Progenitor cell of endocrine pancreas (in vitro differentiated cells): Measurements from ENCODE around the gene PLA2R1. TPM values are rescaled to one million over a fixed set of nuclear protein-coding genes. Genes with fewer than 3 reads are reported as not detected.

ENCODE experiments used
- DNase-seq: peaks from one replicate; pipeline ENCODE4 v3.0.0; 2021; ENCODE audit warnings: low spot score; ENCODE audit not compliant: unreplicated experiment
- H3K27ac Mint-ChIP-seq: 2 replicates; pipeline ENCODE4 v1.8.0; 2021; ENCODE audit warnings: mild to moderate bottlenecking, moderate library complexity, mixed read lengths
- H3K27me3 Mint-ChIP-seq: 2 replicates; pipeline ENCODE4 v1.8.0; 2021; ENCODE audit warnings: mixed read lengths
- H3K36me3 Mint-ChIP-seq: 2 replicates; pipeline ENCODE4 v1.8.0; 2022; ENCODE audit warnings: mixed read lengths; ENCODE audit not compliant: insufficient read depth
- H3K4me1 Mint-ChIP-seq: 2 replicates; pipeline ENCODE4 v1.8.0; 2021; ENCODE audit warnings: low read depth, mixed read lengths
- H3K4me3 Mint-ChIP-seq: 2 replicates; pipeline ENCODE4 v1.8.0; 2021; ENCODE audit warnings: low read depth, mild to moderate bottlenecking, moderate library complexity, mixed read lengths
- H3K9me3 Mint-ChIP-seq: 2 replicates; pipeline ENCODE4 v1.8.0; 2021; ENCODE audit warnings: low read depth, mixed read lengths
- total RNA-seq: library from RNA; stranded (reverse); gene quantifications from 2 replicates; pipeline ENCODE4 v1.2.1, GENCODE V29; 2021
- TF ChIP-seq, protein P1 (sequence below): fragments of 200-600 bp; sonication (generic); IDR thresholded peaks from one replicate; pipeline ENCODE4 v1.5.0; 2021; ENCODE audit warnings: antibody characterized with exemption, mild to moderate bottlenecking; ENCODE audit not compliant: unreplicated experiment

Gene PLA2R1
- total RNA-seq, 1 donor from 2014 or later, result 1.3 TPM

DNA sequence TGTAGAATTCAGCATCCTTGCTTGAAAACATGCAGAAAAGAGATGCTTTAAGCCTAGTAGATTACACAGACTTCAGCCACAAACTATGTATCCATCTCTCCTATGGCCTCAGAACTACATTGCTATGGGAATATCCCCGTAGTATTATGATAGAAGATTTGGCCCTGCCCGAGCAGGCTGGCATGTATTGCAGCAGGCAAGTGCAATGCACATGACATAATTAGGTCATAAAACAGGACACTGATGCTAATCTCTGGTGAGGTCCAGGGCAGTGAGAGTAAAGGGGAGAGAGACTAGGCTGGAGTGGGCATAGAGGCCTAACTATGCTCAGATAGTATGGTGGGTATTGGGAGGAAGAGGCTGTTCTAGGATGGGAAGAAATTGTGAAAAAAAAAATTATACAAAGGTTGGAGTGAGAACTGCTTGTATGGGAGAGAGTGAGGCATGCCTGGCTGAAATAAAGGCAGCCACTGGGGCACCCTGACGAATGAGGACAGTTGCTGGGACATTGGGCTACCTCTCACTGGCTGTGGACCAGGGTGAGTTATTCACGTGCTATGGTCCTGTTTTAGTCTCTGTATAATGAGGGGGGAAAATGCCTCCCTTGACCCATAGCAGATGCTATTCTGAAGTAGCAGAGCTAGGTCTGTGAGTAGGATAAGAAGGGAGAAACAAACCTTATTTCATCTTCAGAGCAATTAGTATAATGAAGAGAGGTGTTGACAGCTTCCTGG, 1.6 kb upstream of the PLA2R1 start:
- Mint-ChIP-seq H3K27ac (no peak overlapping the region), H3K4me1 (peaks cover 5% of the 10 kb centered on the region), H3K4me3 (no peak overlapping the region), H3K9me3 (peaks cover 8% of the 10 kb centered on the region), H3K27me3 (peaks cover 32% of the 10 kb centered on the region), H3K36me3 (peaks cover 4% of the 10 kb centered on the region)
- TF ChIP-seq, protein P1, sequence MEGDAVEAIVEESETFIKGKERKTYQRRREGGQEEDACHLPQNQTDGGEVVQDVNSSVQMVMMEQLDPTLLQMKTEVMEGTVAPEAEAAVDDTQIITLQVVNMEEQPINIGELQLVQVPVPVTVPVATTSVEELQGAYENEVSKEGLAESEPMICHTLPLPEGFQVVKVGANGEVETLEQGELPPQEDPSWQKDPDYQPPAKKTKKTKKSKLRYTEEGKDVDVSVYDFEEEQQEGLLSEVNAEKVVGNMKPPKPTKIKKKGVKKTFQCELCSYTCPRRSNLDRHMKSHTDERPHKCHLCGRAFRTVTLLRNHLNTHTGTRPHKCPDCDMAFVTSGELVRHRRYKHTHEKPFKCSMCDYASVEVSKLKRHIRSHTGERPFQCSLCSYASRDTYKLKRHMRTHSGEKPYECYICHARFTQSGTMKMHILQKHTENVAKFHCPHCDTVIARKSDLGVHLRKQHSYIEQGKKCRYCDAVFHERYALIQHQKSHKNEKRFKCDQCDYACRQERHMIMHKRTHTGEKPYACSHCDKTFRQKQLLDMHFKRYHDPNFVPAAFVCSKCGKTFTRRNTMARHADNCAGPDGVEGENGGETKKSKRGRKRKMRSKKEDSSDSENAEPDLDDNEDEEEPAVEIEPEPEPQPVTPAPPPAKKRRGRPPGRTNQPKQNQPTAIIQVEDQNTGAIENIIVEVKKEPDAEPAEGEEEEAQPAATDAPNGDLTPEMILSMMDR, result no peak
- no peak for DNase-seq

DNA sequence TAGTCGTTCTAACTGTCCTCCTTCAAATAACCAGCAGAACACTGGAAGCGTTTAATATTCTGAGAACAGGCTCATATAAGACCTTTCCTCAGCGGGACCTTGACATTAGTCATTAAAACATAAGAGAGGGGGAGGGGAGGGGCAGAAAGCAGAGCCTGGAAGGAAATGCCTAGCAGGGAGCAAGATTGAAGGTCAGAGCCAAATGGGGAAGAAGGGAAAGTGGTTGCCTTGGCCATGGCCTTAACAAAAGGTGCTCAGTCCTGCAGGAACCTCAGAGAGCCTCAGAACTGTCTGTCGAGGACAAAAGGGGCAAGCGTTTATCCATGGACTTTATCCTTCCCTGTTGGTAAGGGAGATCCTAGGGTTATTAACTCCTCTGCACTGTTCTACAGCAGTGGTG, 856 bp upstream of the PLA2R1 start:
- Mint-ChIP-seq H3K27ac (no peak overlapping the region), H3K4me3 (peak overlapping the region; percentile 84), H3K36me3 (peaks cover 4% of the 10 kb centered on the region), H3K9me3 (peaks cover 8% of the 10 kb centered on the region), H3K4me1 (peaks cover 5% of the 10 kb centered on the region), H3K27me3 (peaks cover 33% of the 10 kb centered on the region)
- TF ChIP-seq, protein P1, result no peak
- no peak for DNase-seq

DNA sequence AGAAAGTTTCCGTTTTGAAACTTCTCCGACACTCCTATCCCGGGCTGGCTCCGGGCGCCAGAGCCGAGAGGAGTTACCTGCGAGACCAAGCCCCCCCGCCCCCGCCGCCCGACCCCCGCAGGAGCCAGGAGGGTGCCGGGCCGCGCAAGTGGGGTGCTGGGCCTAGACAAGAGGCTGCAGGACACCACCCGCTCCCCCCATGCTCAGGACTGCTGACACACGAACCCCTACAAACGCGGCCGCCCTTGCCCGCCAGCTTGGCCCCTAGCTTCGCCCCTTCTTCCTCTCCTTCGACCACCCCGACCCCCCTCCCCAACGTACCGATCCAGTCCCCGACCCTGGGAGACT, 497 bp downstream of the PLA2R1 start:
- no peak for DNase-seq
- Mint-ChIP-seq H3K27ac (no peak overlapping the region), H3K4me1 (peaks cover 14% of the 10 kb centered on the region), H3K9me3 (peaks cover 8% of the 10 kb centered on the region), H3K4me3 (peak overlapping the region; percentile 84), H3K27me3 (peaks cover 36% of the 10 kb centered on the region), H3K36me3 (peaks cover 4% of the 10 kb centered on the region)
- TF ChIP-seq, protein P1, result no peak

DNA sequence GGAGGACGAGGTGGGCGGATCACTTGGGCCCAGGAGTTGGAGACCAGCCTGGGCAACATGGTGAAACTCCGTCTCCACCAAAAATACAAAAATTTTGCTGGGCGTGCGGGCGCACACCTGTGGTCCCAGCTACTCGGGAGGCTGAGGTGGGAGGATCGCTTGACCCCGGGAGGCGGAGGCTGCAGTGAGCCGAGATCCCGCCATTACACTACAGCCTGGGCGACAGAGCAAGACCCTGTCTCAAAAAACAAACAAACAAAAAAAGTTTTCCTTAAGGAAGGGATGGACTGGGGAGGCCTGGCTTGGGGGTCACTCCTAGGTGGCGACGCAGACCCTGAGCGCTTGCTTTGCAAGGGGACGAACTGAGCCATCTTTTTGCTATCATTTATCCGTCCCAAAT, 882 bp downstream of the PLA2R1 start:
- H3K27me3 Mint-ChIP-seq, result peaks cover 36% of the 10 kb centered on the region
- H3K36me3 Mint-ChIP-seq, result peaks cover 2% of the 10 kb centered on the region
- no peak overlapping the region for H3K27ac Mint-ChIP-seq
- H3K4me3 Mint-ChIP-seq, result peak overlapping the region; percentile 45
- DNase-seq, result no peak
- H3K9me3 Mint-ChIP-seq, result peaks cover 6% of the 10 kb centered on the region
- peaks cover 14% of the 10 kb centered on the region for H3K4me1 Mint-ChIP-seq
- TF ChIP-seq, protein P1, result no peak

DNA sequence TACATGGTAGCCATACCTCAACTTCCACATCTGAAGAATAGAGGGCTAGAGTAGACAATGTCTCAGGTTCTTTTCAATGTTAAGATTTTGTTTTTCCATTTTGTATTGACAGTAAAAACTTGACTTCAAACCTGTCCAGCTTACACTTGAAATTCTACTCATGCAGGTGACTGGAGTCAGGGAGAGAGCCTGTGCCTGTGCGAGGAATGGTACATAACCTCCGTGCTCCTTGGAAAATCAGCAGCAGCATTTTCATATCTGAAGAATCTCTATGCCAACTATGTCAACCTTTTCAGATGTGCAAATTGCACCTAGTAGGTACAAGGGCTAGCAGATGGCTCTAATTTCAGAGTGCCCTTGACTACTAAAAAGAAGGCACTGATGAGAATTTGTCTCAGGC, 2.1 kb downstream of the PLA2R1 start:
- H3K9me3 Mint-ChIP-seq, result no peaks in the 10 kb centered on the region
- TF ChIP-seq, protein P1, result no peak
- H3K4me3 Mint-ChIP-seq, result no peak overlapping the region
- DNase-seq, result no peak
- H3K4me1 Mint-ChIP-seq, result peaks cover 14% of the 10 kb centered on the region
- no peak overlapping the region for H3K27ac Mint-ChIP-seq
- H3K36me3 Mint-ChIP-seq, result no peaks in the 10 kb centered on the region
- H3K27me3 Mint-ChIP-seq, result peaks cover 38% of the 10 kb centered on the region
